ENCODE results near the gene TSPAN9. TPM values are rescaled to one million over a fixed set of nuclear protein-coding genes. Genes with fewer than 3 reads are reported as not detected.

TSPAN9 gene
- polyA plus RNA-seq, 3 donors, result 10.5 to 29.7 (median 25.6) TPM

- 87 to 91% (median 90%) methylated on average over 4 of the region's 4 CpGs for WGBS, 3 donors
- H3K27ac ChIP-seq (ENCODE audit: low read depth, low read length), result no peak overlapping the region
These were observed 7.5 kb upstream of the TSPAN9 start for GRCh38 chr12:3069714-3070113.

- 70 to 97% (median 87%) methylated on average over 8 of the region's 8 CpGs for WGBS, 3 donors
- H3K27ac ChIP-seq (ENCODE audit: low read depth, low read length), result no peak overlapping the region
These were observed 6.1 kb upstream of the TSPAN9 start for GRCh38 chr12:3071107-3071506.

- WGBS, 3 donors, result 93 to 97% (median 96%) methylated on average over 25 of the region's 25 CpGs
- no peak overlapping the region for H3K27ac ChIP-seq (ENCODE audit: low read depth, low read length)
These were observed 5.5 kb upstream of the TSPAN9 start for GRCh38 chr12:3071710-3072109.

GRCh38 chr12:3073438-3074250, 3.5 kb upstream of the TSPAN9 start:
- no peak overlapping the region for H3K27ac ChIP-seq (ENCODE audit: low read depth, low read length)
- WGBS, 3 donors, result 5 to 9% (median 5%) methylated on average over 13 of the region's 13 CpGs

GRCh38 chr12:3075315-3075714, 1.9 kb upstream of the TSPAN9 start:
- 86 to 98% (median 96%) methylated on average over 6 of the region's 6 CpGs for WGBS, 3 donors
- H3K27ac ChIP-seq (ENCODE audit: low read depth, low read length), result no peak overlapping the region

- no peak overlapping the region for H3K27ac ChIP-seq (ENCODE audit: low read depth, low read length)
- 1 to 3% (median 1%) methylated on average over 22 to 32 of the region's 32 CpGs for WGBS, 3 donors
These were observed 448 bp downstream of the TSPAN9 start for GRCh38 chr12:3077572-3078081.

- H3K27ac ChIP-seq (ENCODE audit: low read depth, low read length), result no peak overlapping the region
- 46 to 50% (median 47%) methylated on average over 10 of the region's 10 CpGs for WGBS, 3 donors
These were observed 1.1 kb downstream of the TSPAN9 start for GRCh38 chr12:3078086-3078820.

GRCh38 chr12:3081091-3081490, 3.9 kb downstream of the TSPAN9 start:
- 79 to 84% (median 83%) methylated on average over 9 of the region's 9 CpGs for WGBS, 3 donors
- no peak overlapping the region for H3K27ac ChIP-seq (ENCODE audit: low read depth, low read length)

- H3K27ac ChIP-seq (ENCODE audit: low read depth, low read length), result no peak overlapping the region
- 57 to 75% (median 74%) methylated on average over 7 of the region's 7 CpGs for WGBS, 3 donors
These were observed 4.7 kb downstream of the TSPAN9 start for GRCh38 chr12:3081886-3082285.

- no peak overlapping the region for H3K27ac ChIP-seq (ENCODE audit: low read depth, low read length)
- WGBS, 3 donors, result 69 to 74% (median 71%) methylated on average over 6 of the region's 6 CpGs
These were observed 6.2 kb downstream of the TSPAN9 start for GRCh38 chr12:3083241-3083920.

- 80 to 91% (median 80%) methylated on average over 5 of the region's 5 CpGs for WGBS, 3 donors
- H3K27ac ChIP-seq (ENCODE audit: low read depth, low read length), result no peak overlapping the region
These were observed 6.8 kb downstream of the TSPAN9 start for GRCh38 chr12:3083921-3084347.

- no peak overlapping the region for H3K27ac ChIP-seq (ENCODE audit: low read depth, low read length)
- WGBS, 3 donors, result 90 to 94% (median 92%) methylated on average over 12 of the region's 12 CpGs
These were observed 7.6 kb downstream of the TSPAN9 start for GRCh38 chr12:3084742-3085141.

GRCh38 chr12:3085341-3086139, 8.4 kb downstream of the TSPAN9 start:
- 66 to 83% (median 83%) methylated on average over 18 to 19 of the region's 19 CpGs for WGBS, 3 donors
- no peak overlapping the region for H3K27ac ChIP-seq (ENCODE audit: low read depth, low read length)

GRCh38 chr12:3086211-3086610, 9.0 kb downstream of the TSPAN9 start:
- no peak overlapping the region for H3K27ac ChIP-seq (ENCODE audit: low read depth, low read length)
- WGBS, 3 donors, result 70 to 80% (median 79%) methylated on average over 4 of the region's 4 CpGs

GRCh38 chr12:3086729-3087323, 9.6 kb downstream of the TSPAN9 start:
- H3K27ac ChIP-seq (ENCODE audit: low read depth, low read length), result no peak overlapping the region
- 84 to 94% (median 89%) methylated on average over 9 of the region's 9 CpGs for WGBS, 3 donors

GRCh38 chr12:3087758-3088650, 10.8 kb downstream of the TSPAN9 start:
- H3K27ac ChIP-seq (ENCODE audit: low read depth, low read length), result no peak overlapping the region
- WGBS, 3 donors, result 80 to 92% (median 88%) methylated on average over 11 of the region's 11 CpGs

- no peak overlapping the region for H3K27ac ChIP-seq (ENCODE audit: low read depth, low read length)
- WGBS, 3 donors, result 93 to 97% (median 94%) methylated on average over 5 of the region's 5 CpGs
These were observed 12.4 kb downstream of the TSPAN9 start for GRCh38 chr12:3089588-3089987.
